ENCODE measurements around the gene XPR1. TPM values are rescaled to one million over a fixed set of nuclear protein-coding genes. Genes with fewer than 3 reads are reported as not detected.

XPR1 gene
- total and polyA plus RNA-seq, 2 of the 8 experiments (the other 6 are each of a cell fraction or from before 2014, with no cell fraction given) = 28.6 to 43.9 TPM

- TF ChIP-seq CHD7 (IDR thresholded peaks at IDR 0.05; ENCODE audit: insufficient replicate concordance, low read length) (no peak), EZH2 (IDR thresholded peaks at IDR 0.05; ENCODE audit: low read depth, low read length, severe bottlenecking) (no peak), RNF2 (IDR thresholded peaks at IDR 0.05; ENCODE audit: borderline replicate concordance, low read depth, low read length, missing control alignments, poor library complexity, severe bottlenecking) (no peak), CEBPB (IDR thresholded peaks at IDR 0.05; ENCODE audit: low read depth, low read length) (no peak)
Observed at GRCh38 chr1:180787628-180788307, 155.9 kb downstream of the XPR1 start (continued).

All from H1 (cell line).